NCI-H1048 (cell line): ENCODE results near the gene PHYHD1.

Experiments used
- DNase-seq: peaks from one replicate; lab custom pipeline; 2025; lab: John Stamatoyannopoulos, UW

Gene PHYHD1

GRCh38 chr9:128901379-128901778 is 19.4 kb upstream of the PHYHD1 start:
- no peak for DNase-seq

- DNase-seq: no peak
These were observed 19.0 kb upstream of the PHYHD1 start for GRCh38 chr9:128901822-128902221.

- no peak for DNase-seq
These were observed 18.3 kb upstream of the PHYHD1 start for GRCh38 chr9:128902351-128903078.

- DNase-seq: no peak
These were observed 17.7 kb upstream of the PHYHD1 start for GRCh38 chr9:128903079-128903461.

GRCh38 chr9:128903871-128904620 is 16.7 kb upstream of the PHYHD1 start:
- no peak for DNase-seq

GRCh38 chr9:128905964-128906363 is 14.8 kb upstream of the PHYHD1 start:
- DNase-seq: no peak

GRCh38 chr9:128906741-128907140 is 14.0 kb upstream of the PHYHD1 start:
- DNase-seq: no peak

- DNase-seq: no peak
These were observed 12.4 kb upstream of the PHYHD1 start for GRCh38 chr9:128908372-128908771.

- no peak for DNase-seq
These were observed 10.9 kb upstream of the PHYHD1 start for GRCh38 chr9:128909859-128910258.

- DNase-seq: no peak
These were observed 9.9 kb upstream of the PHYHD1 start for GRCh38 chr9:128910906-128911305.

GRCh38 chr9:128911529-128912035 is 9.2 kb upstream of the PHYHD1 start:
- no peak for DNase-seq

- DNase-seq: no peak
These were observed 8.4 kb upstream of the PHYHD1 start for GRCh38 chr9:128912270-128912853.

GRCh38 chr9:128913048-128913900 is 7.5 kb upstream of the PHYHD1 start:
- DNase-seq: no peak

GRCh38 chr9:128913995-128914772 is 6.6 kb upstream of the PHYHD1 start:
- DNase-seq: no peak

GRCh38 chr9:128916204-128916603 is 4.6 kb upstream of the PHYHD1 start:
- DNase-seq: no peak

GRCh38 chr9:128916745-128917144 is 4.0 kb upstream of the PHYHD1 start:
- no peak for DNase-seq

GRCh38 chr9:128917151-128917849 is 3.5 kb upstream of the PHYHD1 start:
- DNase-seq: no peak

GRCh38 chr9:128918921-128919320 is 1.9 kb upstream of the PHYHD1 start:
- no peak for DNase-seq

- DNase-seq: no peak
These were observed 1.2 kb upstream of the PHYHD1 start for GRCh38 chr9:128919402-128920089.
